Lower lobe of right lung (tissue), 2 donors: ENCODE data around the gene CPHXL2. TPM values are rescaled to one million over a fixed set of nuclear protein-coding genes. Genes with fewer than 3 reads are reported as not detected.

Experiments
- ATAC-seq, 2 donors: fragments of 200-7000 bp; cut with Tn5 transposase; one replicate each; pipeline ENCODE4 v1.9.1; 2020 to 2022; ENCODE audit warnings: mild to moderate bottlenecking in 2 of 2, moderate library complexity in 2 of 2
- DNase-seq: peaks from one replicate; pipeline ENCODE4 v3.0.0-alpha.2; 2020
- H3K27ac ChIP-seq: fragments of 200-600 bp; one replicate; pipeline ENCODE4 v1.8.0; 2022
- H3K27me3 ChIP-seq: fragments of 200-600 bp; one replicate; pipeline ENCODE4 v1.8.0; 2022; ENCODE audit warnings: low read depth
- H3K36me3 ChIP-seq: fragments of 200-600 bp; one replicate; pipeline ENCODE4 v1.8.0; 2022; ENCODE audit warnings: mild to moderate bottlenecking
- H3K4me1 ChIP-seq: fragments of 200-600 bp; one replicate; pipeline ENCODE4 v1.8.0; 2022
- H3K4me3 ChIP-seq: fragments of 200-600 bp; one replicate; pipeline ENCODE4 v1.8.0; 2022; ENCODE audit warnings: mild to moderate bottlenecking
- H3K9me3 ChIP-seq: fragments of 200-600 bp; one replicate; pipeline ENCODE4 v1.8.0; 2022
- intact Hi-C: fragments of 100-400 bp; cut with DNase I; formaldehyde crosslinking; loops from one replicate; pipeline ENCODE4 v1.11.0; 2022
- long read RNA-seq: library from polyadenylated mRNA; unstranded; transcript quantifications from one replicate; pipeline ENCODE4 v2.0.0, GENCODE V29; 2021
- total RNA-seq: library from RNA; stranded (reverse); fragmentation: NEBNext Ultra II Directional; extraction: Animal tissue kit (Norgen Biotek cat#: 25700); gene quantifications from one replicate; pipeline ENCODE4 v1.2.1, GENCODE V29; 2021
- TF ChIP-seq, protein P1 (sequence below): fragments of 200-600 bp; IDR thresholded peaks from one replicate; pipeline ENCODE4 v1.8.0; 2022; ENCODE audit warnings: antibody characterized with exemption, mild to moderate bottlenecking
- donor health status: DM: no; HTN: yes; CAD: no; lungs with severe emphysema.

Gene CPHXL2
- not detected for total RNA-seq
- long read RNA-seq, partial matches to known transcripts = 0 of 3 reads
- long read RNA-seq, other reads (novel, unspliced or antisense) = 3 of 3 reads

DNA sequence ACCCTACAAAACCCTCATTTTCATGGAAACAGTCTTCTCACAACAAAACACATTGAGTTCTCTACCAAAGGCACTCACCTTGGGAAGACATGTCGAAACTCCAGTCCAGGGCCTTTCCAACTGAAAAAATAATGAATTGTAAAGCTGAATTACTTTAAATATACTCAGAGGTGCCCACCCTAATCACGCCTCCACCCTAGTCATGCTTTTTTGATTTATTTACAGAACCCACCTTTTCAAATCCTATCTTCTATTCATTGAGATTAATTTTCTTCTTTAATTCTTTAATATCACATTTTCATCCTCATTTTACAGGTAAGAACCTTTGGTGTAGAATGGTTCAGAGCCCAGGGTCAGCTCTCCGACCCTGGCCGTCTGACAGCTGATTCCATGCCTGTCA lies at the start of gene CPHXL2:
CPHXL2 (minus strand) TSS at position 101 of the 400 bp plus-strand sequence; CDS start at position 91, 10 bp downstream.
- ATAC-seq (no peak), DNase-seq (no peak)
- Histone ChIP-seq H3K4me1 (no peaks in the 10 kb centered on the region), H3K4me3 (no peak within 1 kb of the TSS), H3K9me3 (no peaks in the 10 kb centered on the region), H3K27ac (no peak within 1 kb of the TSS), H3K27me3 (no peaks in the 10 kb centered on the region), H3K36me3 (no peaks in the 10 kb centered on the region)
- TF ChIP-seq, protein P1, sequence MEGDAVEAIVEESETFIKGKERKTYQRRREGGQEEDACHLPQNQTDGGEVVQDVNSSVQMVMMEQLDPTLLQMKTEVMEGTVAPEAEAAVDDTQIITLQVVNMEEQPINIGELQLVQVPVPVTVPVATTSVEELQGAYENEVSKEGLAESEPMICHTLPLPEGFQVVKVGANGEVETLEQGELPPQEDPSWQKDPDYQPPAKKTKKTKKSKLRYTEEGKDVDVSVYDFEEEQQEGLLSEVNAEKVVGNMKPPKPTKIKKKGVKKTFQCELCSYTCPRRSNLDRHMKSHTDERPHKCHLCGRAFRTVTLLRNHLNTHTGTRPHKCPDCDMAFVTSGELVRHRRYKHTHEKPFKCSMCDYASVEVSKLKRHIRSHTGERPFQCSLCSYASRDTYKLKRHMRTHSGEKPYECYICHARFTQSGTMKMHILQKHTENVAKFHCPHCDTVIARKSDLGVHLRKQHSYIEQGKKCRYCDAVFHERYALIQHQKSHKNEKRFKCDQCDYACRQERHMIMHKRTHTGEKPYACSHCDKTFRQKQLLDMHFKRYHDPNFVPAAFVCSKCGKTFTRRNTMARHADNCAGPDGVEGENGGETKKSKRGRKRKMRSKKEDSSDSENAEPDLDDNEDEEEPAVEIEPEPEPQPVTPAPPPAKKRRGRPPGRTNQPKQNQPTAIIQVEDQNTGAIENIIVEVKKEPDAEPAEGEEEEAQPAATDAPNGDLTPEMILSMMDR = no peak
- intact Hi-C loops = no loop called here

DNA sequence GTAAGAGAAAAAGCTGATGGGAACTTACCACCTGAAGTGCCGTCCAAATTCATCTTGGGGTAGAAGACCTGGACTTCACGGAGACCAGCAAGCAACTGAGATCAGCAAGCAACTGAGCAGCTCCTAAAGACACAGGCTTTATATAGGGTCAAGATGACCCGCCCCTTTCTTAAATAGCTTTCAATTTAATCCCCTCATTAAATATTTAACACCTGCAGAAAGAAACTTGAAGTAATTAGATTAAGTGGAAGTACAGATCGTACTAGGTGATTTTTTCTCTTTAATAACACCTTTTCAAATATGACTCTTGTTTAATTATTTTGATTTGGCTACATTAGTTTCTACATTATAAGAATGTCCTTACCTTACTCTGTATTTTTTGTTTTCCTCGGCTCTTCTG lies 49.6 kb upstream of the CPHXL2 start, which contains the start of gene CPHXL:
CPHXL (minus strand) TSS at position 101 of the 400 bp plus-strand sequence; CDS start at position 53, 48 bp downstream.
- intact Hi-C loops = no loop called here
- Histone ChIP-seq H3K27ac (no peak within 1 kb of the TSS), H3K9me3 (no peaks in the 10 kb centered on the region), H3K4me1 (no peaks in the 10 kb centered on the region), H3K27me3 (no peaks in the 10 kb centered on the region), H3K4me3 (no peak within 1 kb of the TSS), H3K36me3 (no peaks in the 10 kb centered on the region)
- no peak for ATAC-seq
- no peak for DNase-seq
- TF ChIP-seq, protein P1 = no peak

DNA sequence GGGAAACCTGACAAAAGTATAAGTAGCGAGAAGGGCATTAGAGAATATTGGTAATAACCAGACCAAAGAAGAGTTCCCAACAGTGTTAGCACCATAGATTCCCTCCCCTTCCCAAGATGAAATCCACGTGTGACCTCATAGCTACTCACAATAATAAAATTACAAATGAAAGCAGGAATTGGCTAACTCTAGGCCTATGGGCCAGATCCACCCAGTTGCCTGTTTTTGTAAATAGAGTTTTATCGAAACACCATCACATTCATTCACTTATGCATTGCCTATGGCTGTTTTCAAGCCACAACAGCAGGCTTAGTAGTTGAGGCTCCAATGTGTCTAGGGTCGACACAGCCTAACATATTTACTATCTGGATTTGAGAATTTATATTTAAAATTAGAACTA lies 41.6 kb upstream of the CPHXL2 start:
- intact Hi-C loops = no loop called here

GRCh38 chr16:75714661-75715060 lies 37.9 kb upstream of the CPHXL2 start:
- no peak for ATAC-seq

More for the DNA sequence above, 41.6 kb upstream of the CPHXL2 start:
- H3K4me1 ChIP-seq = no peaks in the 10 kb centered on the region
- no peak for DNase-seq
- no peak overlapping the region for H3K4me3 ChIP-seq
- ATAC-seq = no peak
- H3K27ac ChIP-seq = no peak overlapping the region
- no peaks in the 10 kb centered on the region for H3K36me3 ChIP-seq
- TF ChIP-seq, protein P1 = no peak
- H3K27me3 ChIP-seq = no peaks in the 10 kb centered on the region
- no peaks in the 10 kb centered on the region for H3K9me3 ChIP-seq

GRCh38 chr16:75710344-75710743 lies 33.5 kb upstream of the CPHXL2 start:
- DNase-seq (no peak), ATAC-seq (no peak)
- intact Hi-C loops = no loop called here
- H3K27ac ChIP-seq = no peak overlapping the region
- TF ChIP-seq, protein P1 = no peak
- H3K27me3 ChIP-seq = no peaks in the 10 kb centered on the region
- no peak overlapping the region for H3K4me3 ChIP-seq
- H3K9me3 ChIP-seq = peaks cover 14% of the 10 kb centered on the region
- no peaks in the 10 kb centered on the region for H3K36me3 ChIP-seq
- no peaks in the 10 kb centered on the region for H3K4me1 ChIP-seq

More at GRCh38 chr16:75714661-75715060, 37.9 kb upstream of the CPHXL2 start:
- peaks cover 11% of the 10 kb centered on the region for H3K9me3 ChIP-seq
- no peak for DNase-seq
- intact Hi-C loops = no loop called here
- H3K27ac ChIP-seq = no peak overlapping the region
- no peaks in the 10 kb centered on the region for H3K4me1 ChIP-seq
- no peaks in the 10 kb centered on the region for H3K36me3 ChIP-seq
- TF ChIP-seq, protein P1 = no peak
- no peak overlapping the region for H3K4me3 ChIP-seq
- no peaks in the 10 kb centered on the region for H3K27me3 ChIP-seq
